Measurements from ENCODE around the gene RCAN3.

GRCh38 chr1:24586119-24586518, 83.5 kb downstream of the RCAN3 start:
- TF ChIP-seq ZFP3 (CRISPR knock-in tag; IDR thresholded peaks at IDR 0.05) = no peak
- no peak for TF ChIP-seq ZNF565 (CRISPR knock-in tag; conservative IDR thresholded peaks at IDR 0.05; ENCODE audit: low read depth)
- TF ChIP-seq TSHZ2 (CRISPR knock-in tag; IDR thresholded peaks at IDR 0.05) = no peak
